ENCODE data around the gene MYH10.

MYH10 gene

DNA sequence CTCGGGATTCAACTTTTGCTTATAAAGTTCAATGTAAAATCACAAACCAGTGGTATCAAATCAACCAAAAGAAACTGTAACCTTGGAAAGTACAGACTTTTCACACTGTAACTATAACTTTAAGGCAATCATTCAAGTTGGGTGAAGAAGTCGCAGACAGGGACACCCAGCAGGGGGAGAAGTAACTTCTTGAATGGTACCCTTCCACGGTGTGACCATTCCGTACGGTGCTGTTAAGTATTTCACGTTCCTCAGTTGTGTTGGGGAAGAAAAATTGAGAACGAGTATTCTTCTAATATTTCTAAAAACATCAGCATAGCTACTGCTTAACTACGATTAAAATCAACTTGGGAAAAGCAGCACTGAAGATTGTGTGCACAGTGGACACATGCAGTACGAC, 55.8 kb downstream of the MYH10 start:
- Histone ChIP-seq H3K27ac (ENCODE audit: low read length) (no peak overlapping the region), H3K4me3 (ENCODE audit: low read depth in 1 of 2, low read length in 2 of 2) (no peak overlapping the region), H3K9me3 (ENCODE audit: control insufficient read depth in 1 of 2, low read length in 2 of 2) (no peaks in the 10 kb centered on the region), H3K36me3 (ENCODE audit: control insufficient read depth in 1 of 2, insufficient read depth in 2 of 2, low read length in 2 of 2) (no peaks in the 10 kb centered on the region), H3K4me1 (ENCODE audit: control insufficient read depth in 1 of 2, insufficient read depth in 2 of 2, low read length in 2 of 2) (no peaks in the 10 kb centered on the region), H3K27me3 (ENCODE audit: low read depth, low read length) (no peaks in the 10 kb centered on the region)

DNA sequence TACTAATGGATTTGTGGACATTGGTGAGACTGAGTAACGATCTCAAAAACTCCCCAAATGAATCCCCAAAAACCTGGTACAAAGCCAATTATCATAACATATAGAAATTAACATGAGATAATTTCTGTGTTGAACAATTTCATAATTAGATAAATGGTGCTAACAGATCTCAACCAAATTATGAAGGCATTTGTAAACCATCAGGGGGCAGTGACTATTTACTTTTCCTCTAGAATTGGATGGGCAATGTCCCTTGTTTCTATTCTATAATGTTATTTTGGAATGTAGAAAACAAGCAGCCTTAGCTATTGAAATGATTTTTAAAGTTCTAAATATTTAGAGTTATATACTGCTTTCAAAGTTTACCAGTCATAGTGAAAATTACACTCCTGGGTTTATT, 57.8 kb downstream of the MYH10 start:
- Histone ChIP-seq H3K4me1 (ENCODE audit: control insufficient read depth in 1 of 2, insufficient read depth in 2 of 2, low read length in 2 of 2) (no peaks in the 10 kb centered on the region), H3K27ac (ENCODE audit: low read length) (no peak overlapping the region), H3K9me3 (ENCODE audit: control insufficient read depth in 1 of 2, low read length in 2 of 2) (no peaks in the 10 kb centered on the region), H3K36me3 (ENCODE audit: control insufficient read depth in 1 of 2, insufficient read depth in 2 of 2, low read length in 2 of 2) (peaks cover 0 to 14% of the 10 kb centered on the region in 2 donors), H3K27me3 (ENCODE audit: low read depth, low read length) (no peaks in the 10 kb centered on the region), H3K4me3 (ENCODE audit: low read depth in 1 of 2, low read length in 2 of 2) (no peak overlapping the region)

DNA sequence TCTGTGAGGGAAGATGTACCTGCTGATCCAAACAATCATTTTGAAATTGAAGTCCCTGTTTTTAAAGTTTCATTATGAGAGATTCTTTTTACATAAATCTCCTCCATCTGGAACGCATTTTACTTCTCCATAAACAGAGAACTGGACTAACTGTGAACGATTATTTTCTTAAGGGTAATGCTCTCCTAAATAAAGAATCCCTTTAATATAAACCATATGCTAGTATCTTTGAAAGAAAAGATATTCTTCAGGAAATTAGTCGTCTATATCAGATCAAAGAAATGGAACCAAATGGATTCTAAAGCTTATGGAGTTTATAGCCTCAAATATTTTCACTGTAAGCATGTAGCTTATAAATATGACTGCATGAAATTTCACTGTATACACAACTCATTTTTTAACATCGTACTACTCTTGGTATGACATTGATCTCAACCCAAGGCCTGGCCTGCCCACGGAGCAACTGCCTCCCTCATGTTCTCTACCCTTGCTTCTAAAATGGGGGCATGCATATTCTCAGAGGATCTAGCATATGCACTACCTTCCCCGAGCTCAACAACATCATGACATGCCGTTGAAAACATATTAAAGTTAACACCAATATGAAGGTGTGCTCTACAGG, 66.4 kb downstream of the MYH10 start:
- H3K4me3 ChIP-seq (ENCODE audit: low read depth in 1 of 2, low read length in 2 of 2), result no peak overlapping the region
- no peaks in the 10 kb centered on the region for H3K27me3 ChIP-seq (ENCODE audit: low read depth, low read length)
- no peak overlapping the region for H3K27ac ChIP-seq (ENCODE audit: low read length)
- H3K36me3 ChIP-seq (ENCODE audit: control insufficient read depth in 1 of 2, insufficient read depth in 2 of 2, low read length in 2 of 2), result peaks cover 0 to 19% of the 10 kb centered on the region in 2 donors
- H3K9me3 ChIP-seq (ENCODE audit: control insufficient read depth in 1 of 2, low read length in 2 of 2), result no peaks in the 10 kb centered on the region
- no peaks in the 10 kb centered on the region for H3K4me1 ChIP-seq (ENCODE audit: control insufficient read depth in 1 of 2, insufficient read depth in 2 of 2, low read length in 2 of 2)

DNA sequence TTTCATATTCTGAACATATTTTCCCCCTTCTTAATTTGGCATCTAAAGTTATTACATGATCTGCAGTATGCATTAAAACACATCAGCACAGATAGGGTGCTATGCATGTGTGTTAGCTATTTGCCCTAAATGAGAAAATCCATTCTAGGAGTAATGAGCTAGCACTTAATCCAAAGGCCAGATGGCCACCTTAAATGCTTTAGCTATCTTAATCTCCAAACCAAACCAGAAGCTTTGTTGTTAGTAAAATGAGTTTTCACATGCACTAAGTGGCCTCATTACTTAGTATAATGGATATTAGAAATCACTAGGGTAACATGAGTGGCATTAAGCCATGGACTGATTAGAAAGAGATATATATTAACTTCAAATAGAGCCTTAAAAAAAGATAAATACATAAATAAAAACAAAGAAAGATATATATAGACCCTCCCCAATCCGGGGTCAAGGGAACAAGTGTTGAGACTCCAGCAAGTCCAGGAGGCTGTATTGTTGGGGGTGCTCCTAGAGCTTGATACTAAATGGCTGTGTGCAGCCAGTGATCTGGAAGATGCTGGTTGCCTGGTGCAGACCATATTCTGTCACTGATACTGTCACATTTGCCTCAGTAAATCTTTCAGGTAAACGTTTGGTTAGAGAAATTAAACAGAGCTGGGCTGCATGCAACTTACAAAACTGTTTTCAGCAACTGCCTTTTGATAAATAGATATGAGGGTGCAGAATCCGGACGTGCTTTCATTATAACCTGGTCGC, 67.3 kb downstream of the MYH10 start:
- Histone ChIP-seq H3K27ac (ENCODE audit: low read length) (no peak overlapping the region), H3K4me3 (ENCODE audit: low read depth in 1 of 2, low read length in 2 of 2) (no peak overlapping the region), H3K27me3 (ENCODE audit: low read depth, low read length) (no peaks in the 10 kb centered on the region), H3K4me1 (ENCODE audit: control insufficient read depth in 1 of 2, insufficient read depth in 2 of 2, low read length in 2 of 2) (no peaks in the 10 kb centered on the region), H3K9me3 (ENCODE audit: control insufficient read depth in 1 of 2, low read length in 2 of 2) (no peaks in the 10 kb centered on the region), H3K36me3 (ENCODE audit: control insufficient read depth in 1 of 2, insufficient read depth in 2 of 2, low read length in 2 of 2) (peaks cover 0 to 12% of the 10 kb centered on the region in 2 donors)

DNA sequence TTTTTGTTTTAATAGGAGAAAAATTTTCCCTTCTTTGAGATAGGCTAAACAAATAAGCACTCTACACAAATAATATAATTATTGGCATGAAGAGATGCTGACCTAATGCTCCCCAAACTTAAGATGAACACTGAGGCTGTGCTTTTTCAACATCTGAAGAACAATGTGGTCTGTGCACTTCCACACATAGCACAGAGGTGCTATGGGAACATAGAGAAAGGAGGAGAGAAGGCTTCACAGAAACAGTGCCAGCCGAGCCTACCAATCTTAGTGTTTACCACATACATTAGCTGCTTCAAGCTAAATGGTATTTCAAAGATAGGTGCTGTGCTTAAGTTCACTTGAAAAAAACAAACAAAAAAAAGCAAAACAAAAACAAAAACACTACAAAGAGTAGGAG, 72.4 kb downstream of the MYH10 start:
- no peaks in the 10 kb centered on the region for H3K4me1 ChIP-seq (ENCODE audit: control insufficient read depth in 1 of 2, insufficient read depth in 2 of 2, low read length in 2 of 2)
- H3K4me3 ChIP-seq (ENCODE audit: low read depth in 1 of 2, low read length in 2 of 2), result no peak overlapping the region
- no peaks in the 10 kb centered on the region for H3K27me3 ChIP-seq (ENCODE audit: low read depth, low read length)
- H3K27ac ChIP-seq (ENCODE audit: low read length), result no peak overlapping the region
- H3K9me3 ChIP-seq (ENCODE audit: control insufficient read depth in 1 of 2, low read length in 2 of 2), result no peaks in the 10 kb centered on the region
- H3K36me3 ChIP-seq (ENCODE audit: control insufficient read depth in 1 of 2, insufficient read depth in 2 of 2, low read length in 2 of 2), result no peaks in the 10 kb centered on the region

DNA sequence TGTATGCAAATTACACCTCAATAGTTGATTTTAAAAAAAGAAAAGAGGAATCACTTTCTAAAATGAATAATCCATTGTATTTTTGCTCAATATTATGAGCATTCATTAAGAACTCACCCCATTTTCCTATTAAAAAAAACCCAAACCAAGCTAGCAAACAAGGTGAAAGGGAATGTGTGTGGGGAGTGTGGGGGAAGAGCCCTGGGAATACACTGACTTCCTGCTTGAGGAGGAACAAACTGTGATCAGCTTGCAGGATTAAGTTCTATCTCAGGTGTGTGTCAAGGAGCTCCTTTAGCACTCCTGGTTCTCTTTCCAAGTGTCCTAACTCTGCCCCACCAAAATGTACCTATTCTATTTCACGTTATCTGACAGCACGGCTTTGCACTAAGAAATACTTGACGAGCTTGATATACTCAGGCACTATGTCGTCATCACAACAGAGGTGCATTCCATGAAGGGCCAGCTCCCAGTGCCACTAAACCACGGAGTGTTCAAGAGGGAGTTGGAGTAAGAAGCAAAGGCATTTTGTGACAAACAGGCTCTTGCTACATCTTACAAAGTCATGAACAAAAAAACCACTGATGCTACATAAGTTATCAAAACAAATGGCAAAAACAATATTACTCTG, 73.2 kb downstream of the MYH10 start:
- H3K27ac ChIP-seq (ENCODE audit: low read length), result no peak overlapping the region
- H3K4me1 ChIP-seq (ENCODE audit: control insufficient read depth in 1 of 2, insufficient read depth in 2 of 2, low read length in 2 of 2), result no peaks in the 10 kb centered on the region

DNA sequence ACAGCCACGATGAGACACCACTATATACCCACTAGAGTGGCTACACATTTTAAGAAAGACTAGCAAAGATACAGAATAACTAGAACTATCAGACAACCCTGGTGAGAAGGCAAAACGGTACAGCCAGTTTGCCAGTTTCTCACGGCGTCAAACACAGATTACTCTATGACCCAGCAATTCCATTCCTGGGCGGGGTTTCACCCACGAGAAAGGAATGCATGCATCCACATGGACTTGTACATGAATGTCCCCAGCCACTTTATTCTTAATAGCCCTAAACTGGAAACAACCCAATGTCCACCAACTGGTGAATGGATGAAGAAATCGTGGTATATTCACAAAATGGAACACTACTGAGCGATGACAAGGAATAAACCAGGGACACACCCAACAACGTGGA, 74.5 kb downstream of the MYH10 start:
- no peaks in the 10 kb centered on the region for H3K4me1 ChIP-seq (ENCODE audit: control insufficient read depth in 1 of 2, insufficient read depth in 2 of 2, low read length in 2 of 2)
- H3K27me3 ChIP-seq (ENCODE audit: low read depth, low read length), result no peaks in the 10 kb centered on the region
- no peaks in the 10 kb centered on the region for H3K36me3 ChIP-seq (ENCODE audit: control insufficient read depth in 1 of 2, insufficient read depth in 2 of 2, low read length in 2 of 2)
- H3K9me3 ChIP-seq (ENCODE audit: control insufficient read depth in 1 of 2, low read length in 2 of 2), result no peaks in the 10 kb centered on the region
- no peak overlapping the region for H3K27ac ChIP-seq (ENCODE audit: low read length)
- H3K4me3 ChIP-seq (ENCODE audit: low read depth in 1 of 2, low read length in 2 of 2), result no peak overlapping the region

More for the DNA sequence above, 73.2 kb downstream of the MYH10 start:
- Histone ChIP-seq H3K9me3 (ENCODE audit: control insufficient read depth in 1 of 2, low read length in 2 of 2) (no peaks in the 10 kb centered on the region), H3K27me3 (ENCODE audit: low read depth, low read length) (no peaks in the 10 kb centered on the region), H3K4me3 (ENCODE audit: low read depth in 1 of 2, low read length in 2 of 2) (no peak overlapping the region), H3K36me3 (ENCODE audit: control insufficient read depth in 1 of 2, insufficient read depth in 2 of 2, low read length in 2 of 2) (no peaks in the 10 kb centered on the region)

DNA sequence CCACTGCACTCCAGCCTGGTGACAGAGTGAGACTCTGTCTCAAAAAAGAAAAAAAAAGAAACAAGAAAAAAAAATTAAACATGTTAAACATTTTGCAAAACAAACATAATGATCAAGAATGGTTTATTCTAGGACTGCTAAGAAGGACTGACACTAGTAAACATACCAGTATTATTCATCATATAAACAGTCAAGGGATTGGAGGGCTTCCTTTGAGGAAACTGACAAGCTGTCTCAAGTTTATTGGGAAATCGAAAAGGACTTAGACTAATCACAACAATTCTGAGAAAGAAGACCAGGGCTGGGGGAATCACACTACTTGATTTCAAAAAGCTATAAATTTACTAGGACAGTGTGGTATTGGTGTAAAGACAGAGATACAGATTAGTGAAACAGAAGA, 75.5 kb downstream of the MYH10 start:
- Histone ChIP-seq H3K36me3 (ENCODE audit: control insufficient read depth in 1 of 2, insufficient read depth in 2 of 2, low read length in 2 of 2) (no peaks in the 10 kb centered on the region), H3K27ac (ENCODE audit: low read length) (no peak overlapping the region), H3K27me3 (ENCODE audit: low read depth, low read length) (no peaks in the 10 kb centered on the region), H3K9me3 (ENCODE audit: control insufficient read depth in 1 of 2, low read length in 2 of 2) (no peaks in the 10 kb centered on the region), H3K4me1 (ENCODE audit: control insufficient read depth in 1 of 2, insufficient read depth in 2 of 2, low read length in 2 of 2) (no peaks in the 10 kb centered on the region), H3K4me3 (ENCODE audit: low read depth in 1 of 2, low read length in 2 of 2) (no peak overlapping the region)

DNA sequence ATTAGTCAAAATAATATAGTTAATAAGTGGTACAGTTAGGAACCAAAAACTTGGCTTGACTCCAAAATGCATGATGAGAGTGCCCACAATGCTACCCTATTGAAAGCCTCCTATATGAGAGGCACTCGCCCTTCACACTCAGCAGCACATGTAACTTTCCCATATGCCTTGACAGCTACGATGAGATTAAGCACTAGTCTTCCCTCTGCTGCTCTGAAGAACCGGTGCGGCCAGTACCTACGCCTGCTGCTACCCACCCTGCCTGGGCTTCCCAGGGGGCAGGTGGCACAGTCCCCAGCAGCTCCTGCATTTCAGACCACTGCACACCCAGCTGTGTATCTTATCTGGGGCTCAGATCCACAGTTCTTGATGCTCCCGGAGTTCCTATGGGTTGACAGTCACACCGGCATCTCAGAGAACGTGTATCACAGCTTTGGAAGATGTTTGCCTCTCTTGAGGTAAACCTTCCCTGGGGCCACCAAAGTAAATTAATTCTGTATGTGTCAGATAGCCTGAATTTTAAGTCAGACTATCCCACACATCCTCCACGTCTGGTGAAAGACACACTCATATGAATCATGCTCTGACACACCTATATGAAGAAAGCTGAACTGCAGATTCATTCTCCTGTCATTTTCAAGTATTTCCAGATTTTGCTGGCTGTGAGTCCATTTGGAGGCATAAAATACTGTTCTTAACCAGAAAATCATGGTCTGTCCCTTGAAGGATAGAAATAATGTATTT, 77.8 kb downstream of the MYH10 start:
- no peaks in the 10 kb centered on the region for H3K36me3 ChIP-seq (ENCODE audit: control insufficient read depth in 1 of 2, insufficient read depth in 2 of 2, low read length in 2 of 2)

DNA sequence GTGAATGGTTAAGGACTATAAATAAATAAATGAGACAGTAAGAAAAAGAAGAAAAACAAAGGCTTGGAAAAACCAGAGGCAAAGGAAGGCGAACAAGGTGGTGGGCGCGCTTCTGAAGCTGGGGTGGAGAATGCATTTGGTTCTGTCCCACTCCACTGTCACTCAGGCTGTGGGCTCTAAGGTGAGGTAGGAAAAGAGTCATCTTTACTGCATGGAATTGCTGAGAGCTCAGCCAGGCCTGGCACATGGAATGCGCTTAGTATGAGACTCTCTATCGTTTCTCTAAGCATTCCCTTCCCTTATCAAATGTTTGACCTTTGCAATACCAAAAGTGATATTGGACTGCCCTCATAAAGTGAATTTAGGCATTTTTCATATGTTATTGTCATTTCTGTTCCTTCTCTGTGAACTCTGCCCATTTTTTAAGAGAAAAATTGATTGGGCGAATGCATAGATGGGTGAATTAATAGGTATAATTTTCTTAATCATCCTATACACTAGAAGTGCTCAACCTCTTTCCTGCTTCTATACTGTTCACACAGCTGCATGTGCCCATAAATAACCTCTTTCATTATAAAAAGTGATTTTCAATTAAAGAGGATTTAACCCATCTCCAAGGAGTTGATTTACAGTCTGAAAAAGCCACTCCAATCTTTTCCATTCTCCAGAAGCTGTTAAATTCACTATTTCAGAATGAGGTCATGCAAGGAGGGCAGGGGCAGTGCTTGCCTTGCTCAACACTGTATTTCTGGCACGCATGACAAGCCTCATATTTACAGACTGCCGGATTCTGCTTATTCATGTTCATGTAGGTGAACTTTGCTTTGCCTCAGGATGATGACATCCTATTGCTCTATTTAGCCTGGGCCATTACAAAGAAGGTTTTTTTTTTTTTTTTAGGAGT, 87.7 kb downstream of the MYH10 start:
- Histone ChIP-seq H3K9me3 (ENCODE audit: control insufficient read depth in 1 of 2, low read length in 2 of 2) (no peaks in the 10 kb centered on the region), H3K27me3 (ENCODE audit: low read depth, low read length) (no peaks in the 10 kb centered on the region), H3K4me3 (ENCODE audit: low read depth in 1 of 2, low read length in 2 of 2) (no peak overlapping the region), H3K36me3 (ENCODE audit: control insufficient read depth in 1 of 2, insufficient read depth in 2 of 2, low read length in 2 of 2) (peaks cover 0 to 27% of the 10 kb centered on the region in 2 donors), H3K27ac (ENCODE audit: low read length) (no peak overlapping the region), H3K4me1 (ENCODE audit: control insufficient read depth in 1 of 2, insufficient read depth in 2 of 2, low read length in 2 of 2) (no peaks in the 10 kb centered on the region)

More for the DNA sequence above, 77.8 kb downstream of the MYH10 start:
- Histone ChIP-seq H3K4me1 (ENCODE audit: control insufficient read depth in 1 of 2, insufficient read depth in 2 of 2, low read length in 2 of 2) (no peaks in the 10 kb centered on the region), H3K27me3 (ENCODE audit: low read depth, low read length) (no peaks in the 10 kb centered on the region), H3K4me3 (ENCODE audit: low read depth in 1 of 2, low read length in 2 of 2) (no peak overlapping the region), H3K27ac (ENCODE audit: low read length) (no peak overlapping the region), H3K9me3 (ENCODE audit: control insufficient read depth in 1 of 2, low read length in 2 of 2) (no peaks in the 10 kb centered on the region)
